Left renal cortex interstitium (tissue), 4 donors: Measurements from ENCODE around the gene ARHGEF4. TPM values are rescaled to one million over a fixed set of nuclear protein-coding genes. Genes with fewer than 3 reads are reported as not detected.

Source experiments
- DNase-seq, 4 donors: peaks; one replicate each; pipeline ENCODE4 v3.0.0-alpha.2; 2013; ENCODE audit warnings: low read depth in 4 of 4, low spot score in 2 of 4, missing footprints in 1 of 4
- polyA plus RNA-seq, 4 donors: library from polyadenylated mRNA; unstranded; fragments of 120-200 nt; gene quantifications; one replicate each; pipeline ENCODE4 v1.2.1, GENCODE V29; 2013; ENCODE audit not compliant: insufficient read length in 4 of 4

ARHGEF4 gene
- polyA plus RNA-seq, 4 donors: 5.6 to 9.0 (median 7.9) TPM

DNA sequence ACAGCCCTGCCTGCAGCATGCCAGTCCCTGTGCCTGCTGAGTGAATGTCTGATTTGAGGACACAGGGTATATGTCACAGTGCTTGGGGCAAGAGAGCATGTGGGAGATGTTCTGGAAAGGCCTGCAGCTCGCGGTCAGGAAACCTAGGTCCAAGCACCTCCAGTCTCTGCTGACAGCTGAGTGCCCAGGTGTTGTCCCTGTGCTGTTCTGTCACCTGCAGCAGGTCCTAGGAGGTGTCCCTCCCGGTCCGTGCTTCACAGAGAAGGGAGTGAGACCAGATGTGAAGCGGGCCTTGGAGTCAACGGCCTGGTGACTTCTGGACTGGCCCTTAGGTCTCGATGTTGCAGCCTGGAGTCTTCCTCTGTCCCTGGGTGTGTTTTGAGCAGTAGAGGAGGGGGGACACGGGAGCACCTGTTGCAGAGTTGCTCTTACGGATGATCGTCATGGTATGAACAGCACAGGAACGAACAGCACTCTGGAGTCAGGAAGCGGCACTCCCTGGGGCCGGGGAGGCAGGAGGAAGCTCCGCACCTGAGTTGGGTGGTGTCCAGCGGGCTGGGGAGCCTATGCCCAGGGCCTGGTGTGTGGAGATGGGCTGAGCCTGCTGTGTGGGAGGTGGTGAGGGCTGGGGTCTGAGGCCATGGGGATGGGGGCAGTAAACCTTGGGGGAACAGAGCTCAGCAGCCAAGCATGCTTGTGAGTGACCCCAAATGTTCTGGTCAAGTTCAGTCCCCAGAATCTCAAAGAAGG lies 21.6 kb upstream of the ARHGEF4 start:
- DNase-seq: no peak

DNA sequence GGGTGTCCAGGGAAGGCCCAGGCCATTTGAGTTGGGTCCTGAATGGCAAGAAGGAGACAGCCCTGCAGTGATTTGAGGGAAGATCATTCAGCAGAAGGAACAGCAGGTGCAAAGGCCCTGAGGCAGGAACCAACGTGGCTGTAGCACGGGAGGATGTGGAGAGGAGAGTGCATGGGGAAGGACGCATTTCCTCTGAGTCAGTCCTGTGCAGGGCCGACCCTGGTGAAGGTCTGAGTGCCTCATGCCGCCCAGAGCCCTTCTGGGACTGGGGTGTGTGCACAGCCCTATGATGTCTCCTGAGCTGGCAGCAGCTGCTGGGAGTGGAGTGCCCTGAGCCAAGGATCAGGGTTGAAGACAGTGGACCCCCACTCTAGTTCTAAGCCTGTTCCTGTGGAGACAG lies 17.9 kb upstream of the ARHGEF4 start:
- no peak for DNase-seq

DNA sequence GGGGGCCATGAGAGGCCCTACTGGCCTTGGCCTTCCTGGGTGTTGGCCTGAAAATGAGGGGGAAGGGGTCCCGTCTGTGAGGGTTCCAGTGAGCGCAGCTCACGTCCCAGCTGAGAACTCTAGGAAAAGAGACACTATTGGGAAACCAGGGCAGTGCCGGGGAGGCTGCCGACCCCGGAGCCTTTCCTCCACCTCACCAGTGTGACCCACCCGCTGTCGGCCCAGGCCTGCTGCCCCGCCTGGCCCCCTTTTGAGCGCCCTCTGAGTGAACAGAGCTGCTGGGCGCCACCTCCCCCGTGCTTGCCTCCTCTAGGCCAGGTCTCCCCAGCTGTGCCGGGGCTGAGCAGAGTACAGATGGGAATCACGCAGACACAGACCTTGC lies 17.5 kb upstream of the ARHGEF4 start:
- DNase-seq: no peak

DNA sequence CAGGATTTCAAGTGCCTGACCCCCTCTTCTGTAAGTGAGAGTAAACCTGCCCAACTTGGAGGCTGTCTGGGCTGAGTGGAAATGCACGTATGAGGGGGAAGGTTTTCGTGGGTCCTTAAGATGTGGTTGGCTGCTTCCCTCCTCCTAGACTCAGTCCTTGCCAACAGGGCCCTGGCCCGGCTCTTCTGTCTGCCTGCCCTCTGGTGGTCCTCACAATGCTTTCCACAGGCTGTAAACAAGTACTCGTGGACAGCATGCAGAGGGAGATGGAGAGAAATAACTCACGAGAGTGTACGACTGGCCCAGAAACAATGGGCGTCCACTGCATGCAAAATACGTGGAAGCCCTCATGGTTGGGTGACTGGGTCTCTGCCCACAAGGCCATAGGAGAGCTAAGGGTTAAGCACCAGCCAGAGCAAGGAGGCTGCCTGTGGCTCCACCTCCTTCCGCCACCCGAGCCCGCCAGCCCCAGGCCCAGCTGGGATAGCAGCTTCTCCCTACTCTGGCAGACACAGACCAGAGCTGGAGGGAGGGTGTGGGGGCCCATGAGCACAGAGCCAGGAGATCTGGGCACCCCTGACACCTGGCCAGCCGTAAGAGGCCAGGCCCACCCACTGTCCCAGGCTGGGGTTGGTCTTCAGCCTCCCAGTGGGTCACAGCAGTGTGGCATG lies 17.0 kb upstream of the ARHGEF4 start:
- no peak for DNase-seq

DNA sequence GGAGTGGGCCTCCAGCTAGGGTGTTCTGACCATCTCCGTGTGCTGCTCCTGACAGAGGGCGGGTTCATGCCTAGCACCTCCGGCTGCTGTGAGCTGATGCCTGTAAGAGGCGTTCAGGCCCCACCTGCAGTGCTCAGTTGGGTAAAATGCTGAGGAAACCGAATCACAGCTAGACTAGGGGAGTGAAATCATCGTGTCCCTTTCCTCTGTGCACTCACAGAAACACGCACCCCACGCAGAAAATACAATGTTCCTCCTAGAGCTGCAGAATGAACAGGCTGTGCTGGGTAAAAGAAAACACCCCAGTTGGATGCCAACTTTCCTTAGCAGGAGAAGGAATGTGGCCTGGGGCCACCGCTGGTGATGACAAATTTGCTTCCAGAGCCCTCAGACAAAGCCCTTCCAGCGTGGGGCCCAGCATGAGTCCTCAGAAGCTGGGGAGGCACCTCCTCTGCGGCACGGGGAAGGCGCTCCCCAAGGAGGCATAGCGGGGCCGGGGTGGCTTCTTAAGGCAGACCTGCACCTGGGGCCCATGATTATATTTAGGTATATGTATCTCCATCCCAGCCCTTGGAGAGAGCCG lies 16.3 kb upstream of the ARHGEF4 start:
- DNase-seq: no peak

DNA sequence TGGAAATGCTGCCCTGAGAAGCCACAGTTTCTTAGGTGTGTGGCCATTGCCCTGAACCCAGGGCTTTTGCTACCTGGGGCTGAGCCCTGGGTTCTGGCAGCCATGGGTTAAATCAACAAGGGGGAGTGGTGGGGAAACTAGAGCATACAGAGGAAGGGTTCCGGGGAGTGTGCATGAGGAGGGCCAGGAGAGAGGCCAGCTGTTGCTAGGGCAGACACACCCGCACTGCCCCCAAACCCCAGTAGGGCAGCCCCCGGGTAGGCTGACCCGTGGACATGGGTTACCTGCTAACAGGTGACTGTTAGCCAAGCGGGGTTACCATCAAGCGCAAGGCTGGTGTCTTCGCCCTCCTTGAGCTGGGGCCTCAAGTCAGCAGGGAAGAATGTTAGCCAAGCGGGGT lies 14.8 kb upstream of the ARHGEF4 start:
- no peak for DNase-seq

DNA sequence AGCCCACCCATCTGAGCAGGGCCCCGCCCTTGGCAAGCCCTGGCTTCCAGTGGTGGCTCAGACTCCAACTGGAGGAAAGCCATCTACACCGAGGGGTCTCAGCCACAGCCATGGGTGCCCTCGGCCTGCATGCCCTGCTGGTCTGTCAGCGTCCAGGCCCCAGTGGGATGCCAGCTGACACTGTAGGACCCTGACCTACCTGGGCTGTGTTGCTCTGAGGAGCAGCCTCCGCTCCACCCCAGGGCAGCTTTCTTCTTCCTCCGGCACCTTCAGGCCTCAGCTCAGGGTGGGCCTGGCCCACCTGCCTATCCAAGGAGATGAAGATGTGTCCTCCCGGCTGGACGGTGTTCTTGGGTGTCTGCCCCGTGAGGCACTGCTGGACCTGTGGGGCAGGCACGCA lies 13.9 kb upstream of the ARHGEF4 start:
- no peak for DNase-seq

DNA sequence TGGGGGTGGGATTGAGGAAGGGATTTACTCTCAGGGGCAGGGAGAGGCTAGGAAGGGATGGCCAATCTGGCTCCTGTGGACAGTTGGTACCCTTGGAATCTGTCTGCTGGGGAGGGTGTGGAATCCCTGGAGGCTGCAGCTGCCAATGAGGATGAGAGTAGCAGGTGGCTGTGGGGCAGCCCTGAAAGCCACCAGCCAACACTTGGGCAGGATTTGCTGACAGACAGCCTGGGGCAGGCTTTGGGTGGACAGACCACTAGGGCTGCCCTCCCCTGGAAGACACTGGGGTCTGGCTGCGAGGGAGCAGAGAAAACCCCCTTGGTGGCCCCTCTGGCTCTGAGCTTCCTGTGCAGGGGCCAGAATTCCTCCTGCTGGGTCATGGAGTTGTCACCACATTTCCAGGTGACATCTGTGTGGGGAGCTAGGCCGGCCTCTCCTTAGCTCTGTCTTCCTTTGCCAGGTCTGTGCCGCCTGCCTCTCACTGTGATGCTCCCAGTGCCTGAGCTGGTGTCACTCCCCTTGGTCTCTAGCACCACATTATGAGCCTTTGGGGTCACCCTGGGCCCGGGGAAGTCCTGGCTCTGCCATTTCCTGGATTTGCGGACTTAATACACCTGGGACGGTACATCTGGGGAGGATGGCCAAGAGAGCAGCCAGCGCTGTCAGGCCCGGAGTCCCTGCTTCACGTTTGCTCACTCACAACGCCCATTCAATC lies 13.4 kb upstream of the ARHGEF4 start:
- DNase-seq: no peak

DNA sequence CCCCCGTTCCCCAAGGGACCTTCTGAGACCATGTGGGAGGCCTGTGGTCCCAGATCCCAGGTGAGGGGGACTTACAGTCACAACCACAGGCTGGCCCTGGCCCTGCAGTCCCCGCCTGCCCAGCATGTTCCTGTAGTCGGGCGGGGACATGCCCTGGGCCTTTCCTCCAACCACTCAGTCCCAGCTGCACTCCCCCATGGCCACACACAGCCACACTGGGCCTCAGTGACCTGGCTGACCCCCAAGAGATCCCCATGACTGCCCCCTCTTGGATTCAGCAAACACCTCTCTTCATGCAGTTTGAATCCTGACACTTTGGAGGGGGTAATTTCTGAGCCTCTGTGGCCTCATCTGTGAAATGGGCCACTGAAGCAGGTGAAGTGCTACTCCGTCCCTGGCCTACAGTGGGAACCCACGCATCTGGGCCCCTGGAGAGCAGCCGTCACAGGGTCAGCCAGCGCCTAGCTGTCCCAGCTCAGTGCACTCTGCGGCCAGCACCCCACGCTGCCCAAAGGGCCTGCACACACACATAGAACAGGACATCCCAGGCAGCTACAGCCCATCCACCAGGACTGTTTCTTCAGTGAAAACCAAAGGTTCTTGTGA lies 12.7 kb upstream of the ARHGEF4 start:
- no peak for DNase-seq

DNA sequence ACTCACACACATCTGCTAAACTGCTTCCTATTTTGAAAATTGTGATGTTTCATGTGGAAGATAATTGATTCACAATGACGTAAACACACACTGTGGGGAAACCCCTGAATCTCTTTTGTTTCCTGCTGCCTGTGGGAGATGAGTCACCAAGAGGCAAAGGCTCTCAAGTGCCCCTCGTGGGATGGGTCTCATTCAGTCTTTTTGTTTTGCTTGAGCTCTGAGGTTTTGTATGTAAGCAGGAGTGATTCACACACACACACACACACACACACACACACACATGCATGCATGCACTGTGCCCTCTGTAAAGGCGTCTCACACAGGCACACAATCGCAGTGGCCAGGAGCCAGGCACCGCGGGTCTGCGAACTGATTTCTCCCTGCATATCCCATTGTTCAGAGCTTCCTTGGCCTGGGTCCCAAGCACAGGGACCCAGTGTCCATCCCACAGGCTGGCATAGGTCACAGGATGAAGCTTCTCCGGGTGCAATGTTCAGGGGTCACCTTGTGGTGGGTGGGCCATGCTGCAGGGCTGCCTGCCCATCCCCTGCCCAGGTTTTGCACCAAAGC lies 12.1 kb upstream of the ARHGEF4 start:
- DNase-seq: no peak

DNA sequence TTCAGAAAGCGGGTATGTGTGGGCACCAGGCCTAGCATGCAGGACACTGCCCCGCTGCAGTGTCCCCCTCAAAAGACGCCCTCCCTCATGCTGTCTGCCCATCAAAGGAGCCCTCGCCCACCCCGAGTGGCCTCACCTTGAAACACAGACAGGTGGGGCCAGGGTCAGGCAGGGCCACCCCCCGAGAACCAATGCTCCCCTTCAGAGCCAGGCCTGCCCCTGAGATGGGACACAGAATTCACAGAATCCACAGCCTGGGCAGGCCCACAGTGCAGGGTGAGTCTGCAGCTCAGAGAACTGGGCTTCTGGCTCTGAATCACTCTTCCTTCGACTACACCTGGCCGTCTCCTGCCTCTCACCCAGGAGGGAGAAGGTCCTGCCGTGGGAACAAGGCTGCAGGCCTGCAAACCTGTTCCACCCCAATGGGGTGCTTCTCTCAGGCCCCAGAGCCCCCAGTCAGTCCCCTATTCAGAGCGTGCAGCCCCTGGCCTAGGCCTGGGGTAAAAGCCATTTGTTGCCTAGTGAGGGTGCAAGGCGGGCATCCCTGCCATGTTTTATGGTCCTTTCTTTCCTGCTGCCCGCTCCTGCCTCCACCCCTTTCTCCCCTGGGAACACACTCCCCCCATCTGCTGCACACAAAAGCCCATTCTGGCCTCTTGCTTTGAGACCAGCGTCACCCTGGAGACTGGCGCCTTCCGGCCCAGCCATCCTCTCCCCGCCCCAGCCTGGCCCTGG lies 11.3 kb upstream of the ARHGEF4 start:
- no peak for DNase-seq

DNA sequence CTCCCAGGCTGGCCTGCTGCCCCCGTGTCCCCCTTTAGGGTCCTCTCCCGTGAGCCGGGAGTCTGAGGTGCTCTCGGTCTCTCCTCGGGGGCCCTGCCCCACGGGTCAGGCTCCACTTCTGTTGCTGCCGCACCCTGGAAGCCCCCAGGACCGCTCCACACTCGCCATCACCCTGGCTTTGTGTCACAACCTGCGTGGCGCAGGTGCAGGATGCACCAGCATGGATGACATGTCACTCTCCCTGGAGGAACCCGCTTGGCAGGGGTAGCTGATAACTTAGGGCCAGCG lies 10.8 kb upstream of the ARHGEF4 start:
- DNase-seq: no peak

DNA sequence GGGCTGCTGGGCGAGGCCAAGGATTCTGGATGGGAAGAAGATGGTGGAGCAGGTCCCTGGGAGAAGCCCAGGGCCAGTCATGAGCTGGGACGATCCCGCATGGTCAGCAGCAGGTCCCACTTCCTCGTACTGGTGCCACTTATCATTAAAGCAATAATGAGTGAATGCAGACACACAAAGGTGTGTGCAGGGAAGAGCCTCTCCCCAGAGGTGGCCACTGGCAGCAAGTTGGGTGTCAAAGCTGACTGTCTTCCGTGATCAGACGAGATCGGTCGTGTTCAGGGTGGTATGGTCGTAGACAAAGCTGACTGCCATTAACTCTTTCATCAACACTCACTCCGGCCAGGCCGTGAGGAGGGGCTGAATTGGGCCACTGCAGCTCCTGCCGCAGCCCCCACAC lies 10.3 kb upstream of the ARHGEF4 start:
- no peak for DNase-seq

DNA sequence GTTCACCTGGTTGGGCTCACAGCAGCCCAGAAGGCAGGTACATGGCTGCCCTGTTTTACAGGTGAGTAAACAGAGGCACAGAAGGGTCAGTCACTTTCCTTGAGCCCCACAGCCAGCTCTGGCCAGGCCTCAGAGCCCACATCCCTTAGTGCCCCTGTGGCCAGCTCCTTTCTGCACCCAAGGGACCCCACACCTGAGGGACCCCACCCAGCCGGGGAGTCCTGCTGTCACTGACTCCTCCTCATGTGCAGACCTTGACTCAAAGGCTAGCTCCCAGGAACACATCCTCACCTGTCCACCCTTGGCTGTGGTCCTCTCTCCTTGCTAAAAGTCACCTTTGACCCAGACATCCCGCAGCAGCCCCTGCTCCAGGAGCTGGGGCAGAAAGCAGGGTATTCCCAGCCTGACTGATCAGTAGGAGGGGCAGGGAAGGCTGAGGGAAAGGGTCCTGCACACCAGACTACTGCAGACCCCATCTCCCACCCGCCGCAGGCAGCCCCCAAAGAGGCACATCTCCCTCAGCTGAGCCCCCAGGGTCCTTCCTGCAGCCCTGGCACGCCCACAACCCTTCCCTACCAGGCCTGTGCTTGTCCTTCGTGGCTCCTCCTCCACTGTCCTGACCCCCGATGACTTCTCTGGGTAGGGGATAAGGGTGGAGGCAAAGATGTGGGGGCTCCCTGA lies 9.8 kb upstream of the ARHGEF4 start:
- no peak for DNase-seq

DNA sequence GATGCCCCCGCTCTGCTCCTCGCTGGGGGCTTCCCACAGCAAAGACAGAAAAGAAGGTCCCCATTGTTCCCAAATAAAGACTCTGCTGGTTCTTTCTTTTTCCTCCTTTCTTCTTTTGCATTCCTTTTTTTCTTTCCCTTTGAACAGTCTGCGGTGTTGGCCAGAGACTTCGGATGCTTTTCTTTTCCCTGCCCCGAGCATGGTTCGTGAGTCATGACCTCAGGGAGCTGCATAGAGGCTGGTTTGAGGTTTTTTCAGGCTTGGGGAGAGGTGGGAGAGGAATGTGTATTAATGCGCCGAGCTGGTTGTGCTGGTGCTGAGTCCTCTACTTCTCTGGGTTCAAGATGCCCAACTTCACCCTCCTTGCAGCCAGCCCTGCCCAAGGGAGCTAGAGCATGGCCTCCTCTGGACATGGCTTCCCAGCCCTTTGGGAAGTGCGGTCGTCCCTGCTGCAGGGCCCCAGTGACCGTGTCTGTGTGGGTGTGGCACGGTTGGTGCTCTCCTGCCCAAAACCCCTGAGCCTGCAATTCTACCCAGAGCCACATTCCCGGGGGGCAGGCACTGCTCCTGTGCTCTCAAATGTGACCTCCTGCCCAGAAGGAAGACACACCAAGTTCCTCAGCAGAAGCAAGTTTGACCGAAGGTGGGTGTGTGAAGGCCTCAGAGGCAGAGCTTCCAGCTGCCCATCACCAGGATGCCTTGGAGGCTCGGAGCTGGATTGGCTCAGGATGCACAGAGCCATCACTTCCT lies 9.0 kb upstream of the ARHGEF4 start:
- no peak for DNase-seq

DNA sequence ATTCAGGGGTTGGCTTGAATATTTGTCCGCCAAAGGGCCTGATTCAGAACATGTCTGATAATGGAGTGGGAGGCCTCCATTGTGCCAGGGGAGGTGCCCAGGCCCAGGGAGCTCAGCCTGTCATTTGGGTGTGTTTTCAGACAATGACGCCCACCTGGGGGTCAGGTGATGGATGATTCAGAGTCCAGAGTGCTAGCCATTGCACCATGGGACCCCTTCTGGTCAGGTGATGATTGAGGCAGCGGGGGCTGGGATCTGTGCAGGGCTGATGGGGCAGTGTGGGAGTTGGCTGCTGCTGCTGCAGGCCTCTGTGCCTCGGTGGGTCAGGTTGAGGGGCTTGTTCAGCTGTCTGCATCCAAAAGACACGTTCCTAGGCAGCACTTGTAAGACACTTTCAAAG lies 8.3 kb upstream of the ARHGEF4 start:
- no peak for DNase-seq

DNA sequence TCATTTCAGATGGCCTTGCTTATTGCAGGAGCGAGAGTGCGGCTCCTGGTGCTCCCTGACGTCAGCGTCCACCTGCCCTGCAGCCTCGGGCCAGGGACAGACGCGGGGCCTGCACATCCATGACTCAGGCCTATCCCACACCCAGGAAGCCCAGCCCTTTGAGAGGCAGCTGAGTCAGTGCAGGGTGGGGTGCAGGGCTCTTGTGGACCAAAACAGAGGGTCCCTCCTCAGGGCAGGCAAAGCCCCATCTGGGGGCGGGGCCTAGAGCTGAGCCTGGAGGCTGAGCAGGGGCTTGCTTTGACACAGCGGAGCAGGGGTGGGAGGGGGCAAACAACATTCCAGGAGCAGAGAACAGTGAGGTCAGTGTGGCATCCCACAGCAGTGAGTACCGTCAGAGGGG lies 7.7 kb upstream of the ARHGEF4 start:
- no peak for DNase-seq

DNA sequence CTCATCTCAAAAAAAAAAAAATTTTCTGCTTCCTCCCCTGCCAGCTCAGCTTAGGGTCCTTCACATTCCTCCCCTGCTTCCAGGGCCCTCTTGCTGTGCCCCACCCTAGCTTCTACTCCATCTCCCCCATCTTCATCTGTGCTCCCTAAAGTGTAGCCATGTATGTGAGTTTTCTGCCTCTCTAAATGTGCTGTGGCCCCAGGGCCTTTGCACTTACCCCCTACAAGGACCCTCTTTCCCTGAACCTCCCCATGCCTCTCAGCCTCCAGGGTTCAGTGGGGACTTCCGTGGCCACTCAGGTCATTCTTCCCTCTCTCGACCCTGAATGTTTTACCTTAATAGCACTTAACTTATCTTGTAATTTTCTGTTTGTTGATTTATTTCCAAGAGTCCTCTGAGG lies 6.2 kb upstream of the ARHGEF4 start:
- DNase-seq: no peak

DNA sequence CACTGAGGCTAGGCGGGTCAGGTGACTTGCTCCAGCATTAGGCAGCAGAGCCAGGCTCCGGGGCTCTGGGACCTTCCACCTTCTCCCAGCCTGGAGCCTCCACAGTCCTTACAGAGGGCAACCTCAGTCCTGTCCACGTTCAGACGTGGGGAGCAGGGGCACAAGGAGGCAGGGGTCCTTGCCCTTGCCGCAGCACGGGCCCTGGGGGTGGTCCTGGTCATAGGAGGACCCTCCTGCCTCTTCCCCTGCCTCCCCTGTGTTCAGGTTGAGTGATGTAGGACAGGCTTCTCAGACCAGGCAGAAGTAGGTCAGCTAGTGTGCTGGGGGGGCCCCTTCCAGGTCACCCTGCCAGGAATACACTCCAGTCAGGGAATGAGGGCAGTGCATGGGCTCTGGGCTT lies 5.4 kb upstream of the ARHGEF4 start:
- DNase-seq: no peak
